ENCODE results near the gene TMEM196.

Gene TMEM196

GRCh38 chr7:19772841-19773760 lies at the start of gene TMEM196:
Gene TMEM196, minus strand, starts transcription at chr7:19773617. Its CDS starts 921 bp downstream, at chr7:19772696.
- DNase-seq, result no peak

GRCh38 chr7:19816128-19816527 lies 42.7 kb upstream of the TMEM196 start:
- no peak for DNase-seq

GRCh38 chr7:19815546-19815945 lies 42.1 kb upstream of the TMEM196 start:
- no peak for DNase-seq

- DNase-seq, result no peak
These were observed 41.4 kb upstream of the TMEM196 start for GRCh38 chr7:19814776-19815175.

- no peak for DNase-seq
These were observed 38.0 kb upstream of the TMEM196 start for GRCh38 chr7:19811386-19811785.

GRCh38 chr7:19798986-19799385 lies 25.6 kb upstream of the TMEM196 start:
- no peak for DNase-seq

- no peak for DNase-seq
These were observed 10.1 kb upstream of the TMEM196 start for GRCh38 chr7:19783541-19783940.

- no peak for DNase-seq
These were observed 3.6 kb upstream of the TMEM196 start for GRCh38 chr7:19776981-19777380.

GRCh38 chr7:19775578-19775977 lies 2.2 kb upstream of the TMEM196 start:
- no peak for DNase-seq

GRCh38 chr7:19772306-19772705 lies 1.1 kb downstream of the TMEM196 start:
- DNase-seq, result no peak

GRCh38 chr7:19762631-19763030 lies 10.8 kb downstream of the TMEM196 start:
- DNase-seq, result no peak

- peak in 1 of 2 donors; percentile 23 for DNase-seq
These were observed 18.8 kb downstream of the TMEM196 start for GRCh38 chr7:19754521-19755116.

GRCh38 chr7:19752020-19752419 lies 21.4 kb downstream of the TMEM196 start:
- no peak for DNase-seq

GRCh38 chr7:19749658-19750057 lies 23.8 kb downstream of the TMEM196 start:
- DNase-seq, result no peak

GRCh38 chr7:19747740-19748339 lies 25.6 kb downstream of the TMEM196 start:
- peak in 1 of 2 donors; percentile 25 for DNase-seq

- no peak for DNase-seq
These were observed 29.3 kb downstream of the TMEM196 start for GRCh38 chr7:19744075-19744474.

- no peak for DNase-seq
These were observed 44.7 kb downstream of the TMEM196 start for GRCh38 chr7:19728716-19729115.

- DNase-seq, result no peak
These were observed 47.6 kb downstream of the TMEM196 start for GRCh38 chr7:19725770-19726169.

GRCh38 chr7:19715499-19715898 lies 57.9 kb downstream of the TMEM196 start:
- DNase-seq, result no peak

GRCh38 chr7:19713676-19714075 lies 59.7 kb downstream of the TMEM196 start:
- peak; percentile 36 to 69 for DNase-seq

- DNase-seq, result no peak
These were observed 64.2 kb downstream of the TMEM196 start for GRCh38 chr7:19709249-19709578.

GRCh38 chr7:19708397-19709248 lies 64.8 kb downstream of the TMEM196 start, which contains the start of gene POLR1F:
Gene POLR1F, minus strand, starts transcription at chr7:19709037. Its CDS starts 21 bp downstream, at chr7:19709016.
- DNase-seq, result peak; percentile 93 to 97

GRCh38 chr7:19707240-19707639 lies 66.2 kb downstream of the TMEM196 start:
- DNase-seq, result no peak
